Inflammatory macrophage treated with lipopolysaccharide for 4 hours (primary cell): ENCODE measurements around the gene HIVEP3.

Experiments
- DNase-seq: peaks from one replicate; pipeline ENCODE4 v3.0.0-alpha.2; 2020

The HIVEP3 gene

GRCh38 chr1:41749991-41750745 lies 168.6 kb downstream of the HIVEP3 start:
- DNase-seq = no peak

GRCh38 chr1:41745022-41745421 lies 173.7 kb downstream of the HIVEP3 start:
- no peak for DNase-seq

GRCh38 chr1:41743366-41743765 lies 175.4 kb downstream of the HIVEP3 start:
- peak; percentile 43 for DNase-seq

- peak; percentile 63 for DNase-seq
These were observed 176.5 kb downstream of the HIVEP3 start for GRCh38 chr1:41742219-41742618.

GRCh38 chr1:41741244-41741643 lies 177.5 kb downstream of the HIVEP3 start:
- peak; percentile 42 for DNase-seq

GRCh38 chr1:41740630-41741239 lies 178.0 kb downstream of the HIVEP3 start:
- peak; percentile 74 for DNase-seq

GRCh38 chr1:41740058-41740457 lies 178.7 kb downstream of the HIVEP3 start:
- no peak for DNase-seq

GRCh38 chr1:41739061-41739955 lies 179.4 kb downstream of the HIVEP3 start:
- peak; percentile 98 for DNase-seq

GRCh38 chr1:41738475-41738874 lies 180.2 kb downstream of the HIVEP3 start:
- DNase-seq = peak; percentile 39

- no peak for DNase-seq
These were observed 180.7 kb downstream of the HIVEP3 start for GRCh38 chr1:41738006-41738405.

GRCh38 chr1:41735631-41736260 lies 183.0 kb downstream of the HIVEP3 start:
- DNase-seq = peak; percentile 0

GRCh38 chr1:41735139-41735538 lies 183.6 kb downstream of the HIVEP3 start:
- DNase-seq = no peak

- peak; percentile 62 for DNase-seq
These were observed 184.3 kb downstream of the HIVEP3 start for GRCh38 chr1:41734201-41734970.

GRCh38 chr1:41733725-41734124 lies 185.0 kb downstream of the HIVEP3 start:
- no peak for DNase-seq

GRCh38 chr1:41733021-41733420 lies 185.7 kb downstream of the HIVEP3 start:
- no peak for DNase-seq

GRCh38 chr1:41731516-41732030 lies 187.1 kb downstream of the HIVEP3 start:
- DNase-seq = peak; percentile 42

GRCh38 chr1:41730806-41731205 lies 187.9 kb downstream of the HIVEP3 start:
- no peak for DNase-seq

- peak; percentile 94 for DNase-seq
These were observed 190.1 kb downstream of the HIVEP3 start for GRCh38 chr1:41728403-41729202.

- no peak for DNase-seq
These were observed 191.0 kb downstream of the HIVEP3 start for GRCh38 chr1:41727749-41728115.

- DNase-seq = peak; percentile 99
These were observed 191.6 kb downstream of the HIVEP3 start for GRCh38 chr1:41726899-41727748.
